ENCODE measurements around the gene TMEM272. TPM values are rescaled to one million over a fixed set of nuclear protein-coding genes. Genes with fewer than 3 reads are reported as not detected.

Gene TMEM272
- total RNA-seq, 1 donor from 2014 or later = 0.59 TPM

GRCh38 chr13:51838240-51838846, 6.6 kb downstream of the TMEM272 start:
- TF ChIP-seq CTCF (IDR thresholded peaks at IDR 0.05; ENCODE audit: partially characterized antibody, unreplicated experiment) = no peak
- Mint-ChIP-seq H3K36me3 (ENCODE audit: unreplicated experiment) (no peaks in the 10 kb centered on the region), H3K27ac (ENCODE audit: unreplicated experiment) (no peak overlapping the region), H3K9me3 (ENCODE audit: unreplicated experiment) (peaks cover 4% of the 10 kb centered on the region), H3K4me3 (ENCODE audit: unreplicated experiment) (no peak overlapping the region), H3K4me1 (ENCODE audit: low read depth, unreplicated experiment) (peaks cover 19% of the 10 kb centered on the region), H3K27me3 (ENCODE audit: unreplicated experiment) (peaks cover 6% of the 10 kb centered on the region)
- no peak for DNase-seq

GRCh38 chr13:51837016-51837415, 8.0 kb downstream of the TMEM272 start:
- H3K9me3 Mint-ChIP-seq (ENCODE audit: unreplicated experiment) = peaks cover 4% of the 10 kb centered on the region
- TF ChIP-seq CTCF (IDR thresholded peaks at IDR 0.05; ENCODE audit: partially characterized antibody, unreplicated experiment) = no peak
- no peak overlapping the region for H3K27ac Mint-ChIP-seq (ENCODE audit: unreplicated experiment)
- no peak overlapping the region for H3K4me3 Mint-ChIP-seq (ENCODE audit: unreplicated experiment)
- DNase-seq = no peak
- peaks cover 25% of the 10 kb centered on the region for H3K4me1 Mint-ChIP-seq (ENCODE audit: low read depth, unreplicated experiment)
- no peaks in the 10 kb centered on the region for H3K36me3 Mint-ChIP-seq (ENCODE audit: unreplicated experiment)
- H3K27me3 Mint-ChIP-seq (ENCODE audit: unreplicated experiment) = peaks cover 6% of the 10 kb centered on the region

- peak; percentile 72 for DNase-seq
- Mint-ChIP-seq H3K27me3 (ENCODE audit: unreplicated experiment) (peaks cover 6% of the 10 kb centered on the region), H3K9me3 (ENCODE audit: unreplicated experiment) (peaks cover 6% of the 10 kb centered on the region), H3K36me3 (ENCODE audit: unreplicated experiment) (no peaks in the 10 kb centered on the region), H3K4me3 (ENCODE audit: unreplicated experiment) (peak overlapping the region; percentile 66), H3K27ac (ENCODE audit: unreplicated experiment) (peak overlapping the region; percentile 83), H3K4me1 (ENCODE audit: low read depth, unreplicated experiment) (peaks cover 35% of the 10 kb centered on the region)
- no peak for TF ChIP-seq CTCF (IDR thresholded peaks at IDR 0.05; ENCODE audit: partially characterized antibody, unreplicated experiment)
These were observed 10.3 kb downstream of the TMEM272 start for GRCh38 chr13:51834581-51835171.

- Mint-ChIP-seq H3K27ac (ENCODE audit: unreplicated experiment) (no peak overlapping the region), H3K4me1 (ENCODE audit: low read depth, unreplicated experiment) (peaks cover 41% of the 10 kb centered on the region)
- no peak for DNase-seq
These were observed 11.0 kb downstream of the TMEM272 start for GRCh38 chr13:51833980-51834379.

More at GRCh38 chr13:51833980-51834379, 11.0 kb downstream of the TMEM272 start:
- Mint-ChIP-seq H3K27me3 (ENCODE audit: unreplicated experiment) (peaks cover 8% of the 10 kb centered on the region), H3K36me3 (ENCODE audit: unreplicated experiment) (no peaks in the 10 kb centered on the region), H3K9me3 (ENCODE audit: unreplicated experiment) (peaks cover 7% of the 10 kb centered on the region), H3K4me3 (ENCODE audit: unreplicated experiment) (no peak overlapping the region)
- no peak for TF ChIP-seq CTCF (IDR thresholded peaks at IDR 0.05; ENCODE audit: partially characterized antibody, unreplicated experiment)

Data from glutamatergic neuron (in vitro differentiated cells).